Endothelial cell (in vitro differentiated cells): ENCODE data around the gene CLCN5. TPM values are rescaled to one million over a fixed set of nuclear protein-coding genes. Genes with fewer than 3 reads are reported as not detected.

Source experiments
- DNase-seq: peaks from one replicate; pipeline ENCODE4 v3.0.0; 2021; ENCODE audit warnings: low spot score
- H3K27ac Mint-ChIP-seq: one replicate; pipeline ENCODE4 v1.8.0; 2021; ENCODE audit warnings: mixed read lengths, inconsistent platforms; ENCODE audit not compliant: unreplicated experiment
- H3K27me3 Mint-ChIP-seq: one replicate; pipeline ENCODE4 v1.8.0; 2021; ENCODE audit warnings: mild to moderate bottlenecking, moderate library complexity, mixed read lengths, inconsistent platforms; ENCODE audit not compliant: unreplicated experiment
- H3K36me3 Mint-ChIP-seq: one replicate; pipeline ENCODE4 v1.8.0; 2021; ENCODE audit warnings: mild to moderate bottlenecking, low read depth, mixed read lengths, inconsistent platforms; ENCODE audit not compliant: unreplicated experiment
- H3K4me1 Mint-ChIP-seq: one replicate; pipeline ENCODE4 v1.8.0; 2021; ENCODE audit warnings: mild to moderate bottlenecking, mixed read lengths, inconsistent platforms; ENCODE audit not compliant: unreplicated experiment
- H3K4me3 Mint-ChIP-seq: one replicate; pipeline ENCODE4 v1.8.0; 2021; ENCODE audit warnings: mild to moderate bottlenecking, mixed read lengths, inconsistent platforms; ENCODE audit not compliant: unreplicated experiment
- H3K9me3 Mint-ChIP-seq: one replicate; pipeline ENCODE4 v1.8.0; 2021; ENCODE audit warnings: mixed read lengths, inconsistent platforms; ENCODE audit not compliant: unreplicated experiment
- total RNA-seq: library from RNA; stranded (reverse); fragmentation: NEBNext Ultra II Directional; extraction: Animal tissue kit (Norgen Biotek cat#: 25700); gene quantifications from one replicate; pipeline ENCODE4 v1.2.1, GENCODE V29; 2021; ENCODE audit not compliant: unreplicated experiment
- TF ChIP-seq, protein P1 (sequence below): fragments of 200-600 bp; sonication (generic); IDR thresholded peaks from one replicate; pipeline ENCODE4 v1.5.0; 2021; ENCODE audit warnings: antibody characterized with exemption; ENCODE audit not compliant: unreplicated experiment

CLCN5 gene
- total RNA-seq, 1 donor from 2014 or later = 5.7 TPM

DNA sequence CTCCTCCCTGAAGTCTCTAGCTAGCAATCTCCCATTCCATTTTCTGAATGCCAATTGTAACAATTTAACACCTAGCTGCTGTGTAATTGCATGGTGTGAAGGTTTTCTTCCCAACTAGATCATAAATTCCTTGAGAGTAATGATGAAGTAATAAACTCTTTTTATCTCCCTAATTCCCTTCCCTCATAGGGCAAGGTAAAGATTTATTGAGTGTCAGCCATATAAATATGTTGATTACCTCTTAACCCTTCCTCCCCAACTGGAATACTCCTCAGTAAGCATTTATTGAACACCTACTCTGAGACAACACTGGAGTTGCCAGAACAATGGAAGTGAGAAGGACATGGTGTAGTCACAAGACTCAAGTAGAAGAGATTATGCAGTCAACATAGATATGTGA, 112.7 kb downstream of the CLCN5 start:
- Mint-ChIP-seq H3K27ac (no peak overlapping the region), H3K27me3 (peaks cover 2% of the 10 kb centered on the region), H3K4me3 (no peak overlapping the region), H3K9me3 (no peaks in the 10 kb centered on the region), H3K36me3 (no peaks in the 10 kb centered on the region), H3K4me1 (peaks cover 3% of the 10 kb centered on the region)
- DNase-seq = no peak
- TF ChIP-seq, protein P1, sequence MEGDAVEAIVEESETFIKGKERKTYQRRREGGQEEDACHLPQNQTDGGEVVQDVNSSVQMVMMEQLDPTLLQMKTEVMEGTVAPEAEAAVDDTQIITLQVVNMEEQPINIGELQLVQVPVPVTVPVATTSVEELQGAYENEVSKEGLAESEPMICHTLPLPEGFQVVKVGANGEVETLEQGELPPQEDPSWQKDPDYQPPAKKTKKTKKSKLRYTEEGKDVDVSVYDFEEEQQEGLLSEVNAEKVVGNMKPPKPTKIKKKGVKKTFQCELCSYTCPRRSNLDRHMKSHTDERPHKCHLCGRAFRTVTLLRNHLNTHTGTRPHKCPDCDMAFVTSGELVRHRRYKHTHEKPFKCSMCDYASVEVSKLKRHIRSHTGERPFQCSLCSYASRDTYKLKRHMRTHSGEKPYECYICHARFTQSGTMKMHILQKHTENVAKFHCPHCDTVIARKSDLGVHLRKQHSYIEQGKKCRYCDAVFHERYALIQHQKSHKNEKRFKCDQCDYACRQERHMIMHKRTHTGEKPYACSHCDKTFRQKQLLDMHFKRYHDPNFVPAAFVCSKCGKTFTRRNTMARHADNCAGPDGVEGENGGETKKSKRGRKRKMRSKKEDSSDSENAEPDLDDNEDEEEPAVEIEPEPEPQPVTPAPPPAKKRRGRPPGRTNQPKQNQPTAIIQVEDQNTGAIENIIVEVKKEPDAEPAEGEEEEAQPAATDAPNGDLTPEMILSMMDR = no peak

DNA sequence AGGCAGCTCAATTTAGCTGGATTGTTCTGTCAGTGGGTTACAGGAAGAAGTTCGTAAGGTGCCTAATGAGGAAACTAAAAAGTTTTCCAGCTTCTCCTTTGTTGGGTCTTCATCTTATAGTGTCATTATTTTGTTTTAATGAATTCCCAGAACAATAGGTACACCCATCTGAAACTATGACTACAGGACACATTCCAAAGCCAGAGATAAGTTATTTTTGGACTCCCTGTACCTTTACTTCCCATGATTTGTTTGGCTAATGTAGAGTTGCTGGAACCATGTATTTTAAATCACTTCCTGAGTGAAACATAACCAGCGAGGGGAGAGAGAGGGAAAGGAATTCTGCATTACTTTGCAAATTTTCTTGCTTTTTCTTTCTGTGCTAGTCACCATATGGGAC, 114.0 kb downstream of the CLCN5 start:
- no peak for DNase-seq
- H3K36me3 Mint-ChIP-seq = no peaks in the 10 kb centered on the region
- H3K27ac Mint-ChIP-seq = no peak overlapping the region
- no peak overlapping the region for H3K4me3 Mint-ChIP-seq
- peaks cover 3% of the 10 kb centered on the region for H3K4me1 Mint-ChIP-seq
- no peaks in the 10 kb centered on the region for H3K9me3 Mint-ChIP-seq
- peaks cover 2% of the 10 kb centered on the region for H3K27me3 Mint-ChIP-seq
- TF ChIP-seq, protein P1 = no peak

DNA sequence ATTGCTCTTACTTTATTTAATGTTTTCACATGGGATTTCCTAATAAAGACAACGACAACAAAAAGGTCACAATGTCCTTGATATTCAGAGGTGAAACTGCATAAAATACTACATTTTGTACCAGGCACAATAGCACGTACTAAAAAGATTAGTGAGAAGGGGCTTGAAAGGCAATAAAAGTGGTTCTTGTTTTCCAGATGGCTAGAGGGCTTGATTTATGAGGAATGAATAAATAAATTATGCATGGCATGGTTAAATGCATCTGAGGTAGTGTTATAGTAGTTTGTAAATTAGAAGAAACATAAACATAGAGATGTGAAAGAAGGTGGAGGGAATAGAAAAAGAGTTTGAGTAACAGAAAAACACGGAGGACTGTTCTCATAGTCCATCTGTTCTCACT, 123.4 kb downstream of the CLCN5 start:
- no peak overlapping the region for H3K4me3 Mint-ChIP-seq
- no peaks in the 10 kb centered on the region for H3K36me3 Mint-ChIP-seq
- H3K9me3 Mint-ChIP-seq = no peaks in the 10 kb centered on the region
- no peak for DNase-seq
- no peak overlapping the region for H3K27ac Mint-ChIP-seq
- H3K4me1 Mint-ChIP-seq = no peaks in the 10 kb centered on the region
- H3K27me3 Mint-ChIP-seq = peaks cover 1% of the 10 kb centered on the region
- TF ChIP-seq, protein P1 = no peak

DNA sequence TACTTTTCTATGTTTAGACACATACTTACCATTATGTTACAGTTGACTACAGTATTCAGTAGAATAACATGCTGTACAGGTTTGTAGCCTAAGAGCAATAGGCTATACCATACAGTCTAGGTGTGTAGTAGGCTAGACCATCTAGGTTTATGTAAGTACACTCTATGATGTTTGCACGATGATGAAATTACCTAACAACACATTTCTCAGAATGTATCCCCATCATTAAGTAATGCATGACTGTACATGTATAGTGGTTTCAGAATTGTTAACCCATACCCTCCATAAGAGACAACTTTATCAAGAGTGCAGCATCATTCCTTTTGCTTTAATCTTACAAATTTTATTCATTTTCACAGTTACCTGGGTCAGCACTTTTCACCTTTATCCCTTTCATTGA, 126.8 kb downstream of the CLCN5 start:
- Mint-ChIP-seq H3K27ac (no peak overlapping the region), H3K9me3 (no peaks in the 10 kb centered on the region), H3K27me3 (peaks cover 1% of the 10 kb centered on the region), H3K4me1 (no peaks in the 10 kb centered on the region), H3K36me3 (no peaks in the 10 kb centered on the region), H3K4me3 (no peak overlapping the region)
- no peak for DNase-seq
- TF ChIP-seq, protein P1 = no peak

DNA sequence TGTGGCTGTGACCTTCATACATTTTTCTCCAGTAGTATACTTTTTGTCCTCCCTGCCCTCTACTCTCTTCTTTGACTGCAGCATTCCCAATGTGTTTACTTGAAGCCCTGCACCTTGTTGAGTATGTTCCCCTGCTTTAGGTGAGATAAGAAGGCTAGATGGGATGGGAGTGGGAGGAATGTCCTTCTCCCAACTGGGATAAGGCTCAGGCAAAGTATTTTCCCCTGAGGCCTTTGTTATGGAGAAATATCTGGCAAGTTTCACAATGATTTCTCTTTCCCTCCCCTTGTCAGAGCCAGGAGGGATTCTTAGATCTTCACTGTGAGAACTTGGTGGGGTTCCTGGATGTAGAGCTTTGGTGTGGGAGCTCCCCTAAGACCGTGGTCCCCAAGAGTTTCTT, 131.8 kb downstream of the CLCN5 start:
- no peaks in the 10 kb centered on the region for H3K4me1 Mint-ChIP-seq
- no peaks in the 10 kb centered on the region for H3K36me3 Mint-ChIP-seq
- H3K9me3 Mint-ChIP-seq = no peaks in the 10 kb centered on the region
- peaks cover 2% of the 10 kb centered on the region for H3K27me3 Mint-ChIP-seq
- no peak overlapping the region for H3K27ac Mint-ChIP-seq
- no peak for DNase-seq
- H3K4me3 Mint-ChIP-seq = no peak overlapping the region
- TF ChIP-seq, protein P1 = no peak
